Vagina (tissue), 2 donors: ENCODE measurements around the gene MRPL45.

Experiments
- CTCF ChIP-seq, 3 experiments: fragments of 450-650 bp in 2 of 3; fragments of 200-600 bp in 1 of 3; sonication (generic) in 1 of 3; IDR thresholded peaks; one replicate each; pipeline ENCODE4 v1.5.1; 2017 to 2019; ENCODE audit warnings: antibody characterized with exemption in 3 of 3, mild to moderate bottlenecking in 2 of 3, moderate library complexity in 2 of 3
- POLR2A ChIP-seq, 2 donors: fragments of 450-650 bp; IDR thresholded peaks; one replicate each; pipeline ENCODE4 v1.6.1; 2017; ENCODE audit warnings: antibody characterized with exemption in 2 of 2, mild to moderate bottlenecking in 2 of 2, moderate library complexity in 2 of 2

- peak in 2 of 3 experiments; percentile 23 to 59 for TF ChIP-seq CTCF (IDR thresholded peaks at IDR 0.05)
- TF ChIP-seq POLR2A (IDR thresholded peaks at IDR 0.05): no peak
Observed at GRCh38 chr17:38322156-38322779, 25.3 kb downstream of the MRPL45 start.
